Thoracic aorta (tissue), 2 donors: ENCODE results near the gene HTR3E. TPM values are rescaled to one million over a fixed set of nuclear protein-coding genes. Genes with fewer than 3 reads are reported as not detected.
A peak's percentile ranks its signal among the peaks of the same experiment; 100 is the strongest.
"Not testable (repeated sequence)": the region's sequence is repeated elsewhere in the genome, so short reads cannot be mapped to it uniquely, and the experiment has no call there.

ENCODE experiments used
- ATAC-seq: fragments of 150-250 bp; one replicate; pipeline ENCODE4 v1.8.0; 2017; ENCODE audit warnings: low read depth; ENCODE audit not compliant: insufficient number of reproducible peaks, low FRiP score
- DNase-seq: peaks from one replicate; pipeline ENCODE4 v3.0.0-alpha.2; 2020; ENCODE audit warnings: low spot score
- H3K27ac ChIP-seq, 2 donors: fragments of 200-600 bp; sonication (generic); 1 replicate in 1 of 2; 2 replicates in 1 of 2; pipeline ENCODE4 v1.5.1; 2016; ENCODE audit warnings: mild to moderate bottlenecking in 2 of 2, moderate library complexity in 2 of 2
- H3K27me3 ChIP-seq: fragments of 200-600 bp; sonication (generic); replicated peaks from 2 replicates; pipeline ENCODE4 v1.6.0; 2016; ENCODE audit warnings: mild to moderate bottlenecking; ENCODE audit not compliant: insufficient read depth
- H3K36me3 ChIP-seq: fragments of 200-600 bp; sonication (generic); one replicate; pipeline ENCODE4 v1.5.1; 2016
- H3K4me1 ChIP-seq, 2 donors: fragments of 200-600 bp; sonication (generic); 1 replicate in 1 of 2; 2 replicates in 1 of 2; pipeline versions ENCODE4 v1.5.1 to v1.6.0; 2016; ENCODE audit warnings: low read depth in 2 of 2, mild to moderate bottlenecking in 1 of 2; ENCODE audit not compliant: control insufficient read depth in 1 of 2
- H3K4me3 ChIP-seq: fragments of 200-600 bp; sonication (generic); 2 replicates; pipeline ENCODE4 v1.5.1; 2016; ENCODE audit warnings: mild to moderate bottlenecking
- H3K9me3 ChIP-seq: fragments of 200-600 bp; sonication (generic); 2 replicates; pipeline ENCODE4 v1.5.1; 2016
- CTCF ChIP-seq: fragments of 200-600 bp; sonication (generic); IDR thresholded peaks from one replicate; pipeline ENCODE4 v1.5.1; 2019; ENCODE audit warnings: antibody characterized with exemption
- total RNA-seq, 2 donors: library from RNA; depleted of rRNA; stranded (reverse); fragments of >200 nt; gene quantifications; one replicate each; pipeline versions ENCODE4 v1.1.0 to v1.2.3, GENCODE V29; 2016

Gene HTR3E
- total RNA-seq, 2 donors from 2014 or later: not detected

GRCh38 chr3:184145751-184146270 is 48.9 kb downstream of the HTR3E start:
- DNase-seq (no peak), ATAC-seq (no peak)
- H3K4me1 ChIP-seq: no peaks in the 10 kb centered on the region
- H3K4me3 ChIP-seq: no peak overlapping the region
- H3K36me3 ChIP-seq: peaks cover 52% of the 10 kb centered on the region
- no peaks in the 10 kb centered on the region for H3K9me3 ChIP-seq
- TF ChIP-seq CTCF: no peak
- H3K27ac ChIP-seq: no peak overlapping the region
- H3K27me3 ChIP-seq: no peaks in the 10 kb centered on the region

- no peaks in the 10 kb centered on the region for H3K4me1 ChIP-seq
- no peaks in the 10 kb centered on the region for H3K9me3 ChIP-seq
- H3K27me3 ChIP-seq: no peaks in the 10 kb centered on the region
- DNase-seq (no peak), ATAC-seq (no peak)
- no peak overlapping the region for H3K27ac ChIP-seq
- H3K4me3 ChIP-seq: no peak overlapping the region
- H3K36me3 ChIP-seq: peaks cover 31% of the 10 kb centered on the region
- TF ChIP-seq CTCF: no peak
Observed at GRCh38 chr3:184148076-184148475, 51.2 kb downstream of the HTR3E start.

GRCh38 chr3:184149123-184149522 is 52.3 kb downstream of the HTR3E start:
- Histone ChIP-seq H3K27ac (no peak overlapping the region), H3K9me3 (no peaks in the 10 kb centered on the region), H3K4me1 (peaks cover under 1 to 6% of the 10 kb centered on the region in 2 donors), H3K27me3 (no peaks in the 10 kb centered on the region), H3K36me3 (peaks cover 20% of the 10 kb centered on the region), H3K4me3 (no peak overlapping the region)
- no peak for TF ChIP-seq CTCF
- DNase-seq (no peak), ATAC-seq (no peak)

GRCh38 chr3:184149770-184150169 is 52.9 kb downstream of the HTR3E start:
- H3K4me3 ChIP-seq, DNase-seq, H3K27ac ChIP-seq, H3K9me3 ChIP-seq, H3K27me3 ChIP-seq, ATAC-seq: not testable (repeated sequence)
- peaks cover 7 to 12% of the 10 kb centered on the region in 2 donors for H3K4me1 ChIP-seq
- H3K36me3 ChIP-seq: peaks cover 14% of the 10 kb centered on the region

GRCh38 chr3:184154885-184155643 is 58.2 kb downstream of the HTR3E start, which contains the start of gene DVL3:
DVL3 (plus strand) TSS chr3:184155377; CDS start chr3:184155636, 259 bp downstream.
- Histone ChIP-seq H3K27me3 (no peaks in the 10 kb centered on the region), H3K4me1 (peaks cover 32 to 42% of the 10 kb centered on the region in 2 donors), H3K4me3 (peak within 1 kb of the TSS; percentile 95), H3K27ac (peak within 1 kb of the TSS; percentile 93 to 95), H3K36me3 (no peaks in the 10 kb centered on the region), H3K9me3 (no peaks in the 10 kb centered on the region)
- peak; percentile 56 for ATAC-seq
- DNase-seq: no peak
- no peak for TF ChIP-seq CTCF
